WI38 (cell line): ENCODE results near the gene MED20.

Experiments
- H3K4me3 ChIP-seq: 2 replicates; pipeline ENCODE4 v1.5.1; 2011; ENCODE audit warnings: low read depth, mild to moderate bottlenecking, control low read depth, low read length
- CTCF ChIP-seq: IDR thresholded peaks from 2 replicates; pipeline ENCODE4 v1.5.1; 2012; ENCODE audit warnings: low read depth, mild to moderate bottlenecking, control low read depth, low read length

MED20 gene

DNA sequence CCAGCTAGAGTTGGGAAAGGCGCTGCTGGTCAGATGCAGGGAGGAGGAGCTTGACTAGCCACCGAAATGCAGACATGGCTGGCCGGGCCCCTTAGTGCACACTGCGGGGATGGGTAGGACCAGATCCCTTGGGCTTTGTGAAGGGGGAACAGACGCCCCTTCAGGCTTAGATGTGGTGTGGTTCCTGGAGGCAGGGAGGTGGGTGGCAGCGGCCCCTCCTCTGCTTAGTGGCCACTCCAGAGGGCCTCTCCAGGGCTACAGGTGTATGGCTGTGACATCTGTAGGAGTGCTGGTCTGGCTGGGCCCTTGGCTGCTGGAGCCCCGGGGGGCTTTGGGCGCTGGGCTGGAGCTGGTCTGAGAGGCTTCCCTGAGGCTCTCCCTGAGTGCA lies 14.7 kb upstream of the MED20 start:
- no peak overlapping the region for H3K4me3 ChIP-seq
- TF ChIP-seq CTCF: no peak

DNA sequence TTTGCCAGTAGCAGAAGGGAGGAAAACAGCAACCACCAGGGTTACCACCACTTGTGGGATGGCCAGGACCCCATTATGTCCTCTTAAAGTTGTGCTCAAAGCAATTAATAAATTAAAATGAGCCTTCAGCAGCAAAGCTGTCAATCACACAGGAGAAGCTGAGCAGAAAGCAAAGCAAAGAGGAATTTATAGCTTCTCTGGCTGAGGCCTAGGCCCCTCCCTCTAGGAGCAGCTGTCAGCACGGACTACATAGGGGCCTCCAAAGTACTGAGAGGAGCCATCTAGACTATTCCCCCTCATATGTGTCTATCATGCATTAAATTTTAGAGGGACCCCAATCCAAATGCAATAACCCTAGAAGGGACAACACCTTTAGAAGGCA lies 14.2 kb upstream of the MED20 start:
- H3K4me3 ChIP-seq: no peak overlapping the region

DNA sequence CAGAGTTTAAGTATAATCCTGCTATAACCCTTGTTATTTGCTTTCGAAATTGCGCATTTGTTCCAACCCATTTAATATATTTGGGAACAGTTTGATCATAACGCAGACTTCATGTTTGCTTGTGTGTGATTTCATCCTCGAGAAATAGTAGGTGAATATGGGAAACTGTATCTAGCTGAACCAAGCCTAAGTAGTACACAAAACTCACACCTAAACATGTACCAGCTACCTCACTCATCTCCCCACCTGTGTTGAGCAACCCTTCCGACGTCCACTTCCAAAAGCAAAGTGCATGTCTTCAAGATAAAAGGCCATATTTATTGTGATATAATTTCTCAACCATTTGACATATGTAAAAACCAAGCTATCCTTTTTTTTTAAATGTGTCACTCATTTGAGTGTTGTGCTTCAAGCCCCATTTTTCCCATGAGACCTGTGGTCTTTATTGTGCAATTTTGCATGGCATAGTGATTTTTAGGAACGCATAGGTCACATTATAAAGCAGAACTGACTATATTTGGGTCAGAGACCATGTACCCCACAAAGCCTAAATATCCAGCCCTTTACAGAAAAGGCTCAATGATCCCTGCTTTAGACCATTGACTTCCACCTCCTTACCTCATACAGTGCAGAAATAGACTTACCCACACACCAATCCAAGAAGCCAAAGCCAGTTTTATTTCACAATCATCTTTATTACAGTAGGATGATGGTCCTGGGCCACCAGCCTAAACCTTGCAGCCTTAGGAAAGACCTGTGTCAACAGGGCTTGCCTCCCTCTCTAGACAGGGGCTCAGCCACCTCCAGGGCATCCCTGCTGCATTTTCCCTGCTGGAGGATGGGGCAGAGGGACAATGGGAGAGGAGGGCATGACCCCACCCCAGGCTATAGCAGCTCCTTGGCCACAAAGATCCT lies 13.6 kb upstream of the MED20 start:
- H3K4me3 ChIP-seq: no peak overlapping the region
- TF ChIP-seq CTCF: no peak

More for the DNA sequence above, 14.2 kb upstream of the MED20 start:
- TF ChIP-seq CTCF: no peak

- TF ChIP-seq CTCF: no peak
- no peak overlapping the region for H3K4me3 ChIP-seq
Observed at GRCh38 chr6:41932378-41932777, 11.4 kb upstream of the MED20 start.

GRCh38 chr6:41931792-41932191 lies 10.9 kb upstream of the MED20 start:
- TF ChIP-seq CTCF: no peak
- no peak overlapping the region for H3K4me3 ChIP-seq

GRCh38 chr6:41929924-41930323 lies 9.0 kb upstream of the MED20 start:
- no peak overlapping the region for H3K4me3 ChIP-seq
- no peak for TF ChIP-seq CTCF

- H3K4me3 ChIP-seq: no peak overlapping the region
- TF ChIP-seq CTCF: no peak
Observed at GRCh38 chr6:41927253-41927652, 6.3 kb upstream of the MED20 start.
